Endothelial cell of umbilical vein (primary cell): ENCODE results near the gene NLGN1. TPM values are rescaled to one million over a fixed set of nuclear protein-coding genes. Genes with fewer than 3 reads are reported as not detected.

Source experiments
- BruUV-seq: library from RNA; stranded (reverse); fragments of 400-500 nt; replicated peaks from 2 replicates; lab custom pipeline; 2021; lab: Mats Ljungman, UMichigan
- CTCF ChIA-PET: fragments of 300-600, 350-600 bp; sonication (Branson Sonifier 250); formaldehyde crosslinking; loops from one replicate; lab custom pipeline; 2021; ENCODE audit warnings: antibody characterized with exemption, inconsistent platforms; lab: Charles Lee
- POLR2A ChIA-PET: fragments of 300-600, 350-600 bp; sonication (Branson Sonifier 250); formaldehyde crosslinking; loops from one replicate; lab custom pipeline; 2021; ENCODE audit warnings: antibody characterized with exemption, inconsistent platforms; lab: Charles Lee
- DNase-seq: peaks from one replicate; pipeline ENCODE4 v3.0.0-alpha.2; 2011; ENCODE audit warnings: low read depth, low spot score
- FAIRE-seq: peaks from 2 replicates; lab custom pipeline; 2011; peaks lifted over from hg19 to GRCh38; lab: Jason Lieb, UNC
- H2AFZ ChIP-seq: 2 replicates; pipeline ENCODE4 v1.6.0; 2012; ENCODE audit warnings: low read depth, low read length, control low read depth, inconsistent platforms
- H3K27ac ChIP-seq: 2 replicates; pipeline ENCODE4 v1.5.1; 2011; ENCODE audit warnings: low read depth, mild to moderate bottlenecking, control low read depth, low read length, moderate library complexity; ENCODE audit not compliant: insufficient read depth
- H3K27me3 ChIP-seq, 2 experiments: 2 replicates each; pipeline versions ENCODE4 v1.6.0 to v1.6.1; 2011; ENCODE audit warnings: low read length in 2 of 2, mixed read lengths in 1 of 2; ENCODE audit not compliant: control insufficient read depth in 2 of 2, insufficient read depth in 2 of 2
- H3K36me3 ChIP-seq, 2 experiments: 2 replicates in 1 of 2; 3 replicates in 1 of 2; pipeline ENCODE4 v1.5.1; 2011; ENCODE audit warnings: low read length in 2 of 2, mild to moderate bottlenecking in 1 of 2, moderate library complexity in 1 of 2; ENCODE audit not compliant: control insufficient read depth in 2 of 2, insufficient read depth in 2 of 2; ENCODE audit errors: extremely low read depth in 1 of 2
- H3K4me1 ChIP-seq: 3 replicates; pipeline ENCODE4 v1.5.1; 2011; ENCODE audit warnings: mild to moderate bottlenecking, low read length; ENCODE audit not compliant: control insufficient read depth, insufficient read depth; ENCODE audit errors: extremely low read depth
- H3K4me2 ChIP-seq: 2 replicates; pipeline ENCODE4 v1.6.1; 2011; ENCODE audit warnings: low read length, control low read depth, mixed read lengths; ENCODE audit not compliant: insufficient read depth
- H3K4me3 ChIP-seq, 3 experiments: fragments of 200-600 bp in 1 of 3; sonication (generic), shearing (Covaris generic) in 1 of 3; replicated peaks in 1 of 3; 2 replicates each; pipeline ENCODE4 v1.5.1; 2011 to 2016; ENCODE audit warnings: control low read depth in 3 of 3, low read length in 3 of 3, mild to moderate bottlenecking in 2 of 3, inconsistent platforms in 1 of 3, low read depth in 1 of 3, moderate library complexity in 1 of 3; ENCODE audit not compliant: insufficient read depth in 1 of 3
- H3K79me2 ChIP-seq: 2 replicates; pipeline ENCODE4 v1.6.0; 2012; ENCODE audit warnings: low read length, inconsistent platforms; ENCODE audit not compliant: control insufficient read depth, insufficient read depth
- H3K9ac ChIP-seq: replicated peaks from 2 replicates; pipeline ENCODE3; 2011; ENCODE audit warnings: low read length, control low read depth; ENCODE audit not compliant: insufficient read depth; ENCODE audit errors: extremely low read depth
- H3K9me1 ChIP-seq: replicated peaks from 3 replicates; pipeline ENCODE4 v1.6.0; 2011; ENCODE audit warnings: mild to moderate bottlenecking, low read length; ENCODE audit not compliant: control insufficient read depth, insufficient read depth; ENCODE audit errors: extremely low read depth
- H3K9me3 ChIP-seq: replicated peaks from 2 replicates; pipeline ENCODE4 v1.5.1; 2012; ENCODE audit warnings: low read length, inconsistent platforms; ENCODE audit not compliant: control insufficient read depth, insufficient read depth
- H4K20me1 ChIP-seq: replicated peaks from 2 replicates; pipeline ENCODE3; 2011; ENCODE audit warnings: mild to moderate bottlenecking, low read length; ENCODE audit not compliant: control insufficient read depth, insufficient read depth; ENCODE audit errors: extremely low read depth
- CTCF ChIP-seq, 2 donors: IDR thresholded peaks; 1 replicate in 1 of 2; 2 replicates in 1 of 2; pipeline ENCODE4 v1.5.1; 2011; ENCODE audit warnings: low read length in 2 of 2, mild to moderate bottlenecking in 2 of 2, moderate library complexity in 2 of 2, control low read depth in 1 of 2, inconsistent platforms in 1 of 2, low read depth in 1 of 2; ENCODE audit not compliant: insufficient read depth in 1 of 2; ENCODE audit errors: extremely low read depth in 1 of 2
- EZH2 ChIP-seq: IDR thresholded peaks from 2 replicates; pipeline ENCODE4 v1.6.1; 2012; ENCODE audit warnings: borderline replicate concordance, low read depth, mild to moderate bottlenecking, moderate library complexity, low read length, inconsistent platforms; ENCODE audit not compliant: severe bottlenecking
- FOS ChIP-seq: IDR thresholded peaks from 2 replicates; pipeline ENCODE4 v1.6.1; 2011; ENCODE audit warnings: mild to moderate bottlenecking, low read length, moderate library complexity, borderline replicate concordance; ENCODE audit not compliant: insufficient read depth
- GATA2 ChIP-seq: IDR thresholded peaks from 2 replicates; pipeline ENCODE4 v1.7.0; 2011; ENCODE audit warnings: low read depth, mild to moderate bottlenecking, moderate library complexity, mixed read lengths, low read length; ENCODE audit not compliant: insufficient read length, insufficient read depth
- JUN ChIP-seq: IDR thresholded peaks from 2 replicates; pipeline ENCODE4 v1.6.1; 2011; ENCODE audit warnings: borderline replicate concordance, low read depth; ENCODE audit not compliant: insufficient read length, insufficient read depth
- MAX ChIP-seq: IDR thresholded peaks from 2 replicates; pipeline ENCODE4 v1.6.1; 2011; ENCODE audit not compliant: insufficient read depth, insufficient read length
- MYC ChIP-seq: IDR thresholded peaks from one replicate; pipeline ENCODE4 v1.6.1; 2011; ENCODE audit warnings: mild to moderate bottlenecking, low read depth, low read length
- POLR2A ChIP-seq: IDR thresholded peaks from 2 replicates; pipeline ENCODE4 v1.6.1; 2012; ENCODE audit warnings: low read depth, mild to moderate bottlenecking, control low read depth, low read length
- POLR2AphosphoS5 ChIP-seq: IDR thresholded peaks from 2 replicates; pipeline ENCODE4 v1.6.1; 2012; ENCODE audit warnings: low read depth, mild to moderate bottlenecking, control low read depth, low read length, moderate library complexity; ENCODE audit not compliant: insufficient read depth
- dilution Hi-C: fragments of 300-500 bp; cut with MboI; formaldehyde crosslinking; loops from one replicate; pipeline ENCODE4 v1.15.0; 2019; ENCODE audit warnings: low sequenced_read_pairs; ENCODE audit not compliant: extremely low pct_ligation_motif_present
- intact Hi-C: fragments of 100-400 bp; cut with micrococcal nuclease; formaldehyde crosslinking; loops from one replicate; pipeline ENCODE4 v1.10.0; 2022
- polyA plus RNA-seq, 4 experiments: library from polyadenylated mRNA; depleted of rRNA in 3 of 4; stranded (reverse) in 3 of 4; unstranded in 1 of 4; fragments of >200 nt; gene quantifications; 2 replicates each; pipeline versions ENCODE4 v1.2.1 to v1.2.3, GENCODE V29; 2011 to 2012; ENCODE audit warnings: missing spikeins in 1 of 4
- total RNA-seq: library from RNA; stranded (reverse); gene quantifications from 2 replicates; pipeline ENCODE4 v1.2.3, GENCODE V29; 2021

The NLGN1 gene
- total and polyA plus RNA-seq, 2 donors (not counting 3 experiments of a cell fraction or from before 2014, with no cell fraction given), result 7.9 to 16.3 TPM

GRCh38 chr3:174232658-174233429, 835.3 kb downstream of the NLGN1 start:
- H2AFZ ChIP-seq, result no peak overlapping the region
- BruUV-seq, result no TSS peak
- H3K27me3 ChIP-seq, result no peaks in the 10 kb centered on the region
- H3K79me2 ChIP-seq, result no peaks in the 10 kb centered on the region
- POLR2A ChIA-PET, result no interaction called here
- no peaks in the 10 kb centered on the region for H3K36me3 ChIP-seq
- H3K27ac ChIP-seq, result no peak overlapping the region
- H3K4me1 ChIP-seq, result no peaks in the 10 kb centered on the region
- TF ChIP-seq EZH2 (no peak), POLR2AphosphoS5 (no peak), FOS (no peak), POLR2A (no peak), GATA2 (no peak), MAX (no peak), CTCF (IDR thresholded peaks at IDR 0.05; ENCODE audit: extremely low read depth in 1 of 2, insufficient read depth in 1 of 2, low read depth in 1 of 2, low read length in 2 of 2) (no peak), MYC (no peak), JUN (no peak)
- DNase-seq, result no peak
- no peak for FAIRE-seq
- no peak overlapping the region for H3K4me3 ChIP-seq
- intact Hi-C loops (no loop called here), dilution Hi-C loops (no loop called here)
- no peaks in the 10 kb centered on the region for H3K9me3 ChIP-seq
- H4K20me1 ChIP-seq, result no peaks in the 10 kb centered on the region
- CTCF ChIA-PET, result no interaction called here
- H3K9me1 ChIP-seq, result no peaks in the 10 kb centered on the region
- no peak overlapping the region for H3K9ac ChIP-seq
- H3K4me2 ChIP-seq, result no peak overlapping the region
